Measurements from ENCODE around the gene KCNS1. TPM values are rescaled to one million over a fixed set of nuclear protein-coding genes. Genes with fewer than 3 reads are reported as not detected.

Gene KCNS1
- total RNA-seq, result 3.0 TPM

GRCh38 chr20:45100563-45101245 lies at the start of gene KCNS1:
Gene KCNS1, minus strand, starts transcription at chr20:45101127. Its CDS starts 1,891 bp downstream, at chr20:45099236.

GRCh38 chr20:45124365-45124764 lies 23.4 kb upstream of the KCNS1 start, which contains the start of gene WFDC12:
Gene WFDC12, minus strand, starts transcription at chr20:45124465. Its CDS starts 18 bp downstream, at chr20:45124447.

GRCh38 chr20:45114465-45115385 lies 13.8 kb upstream of the KCNS1 start, which contains the start of gene WFDC5:
Gene WFDC5, minus strand, starts transcription at chr20:45115174. Its CDS starts 91 bp downstream, at chr20:45115083.

Other genes with a start within 250 kb of the KCNS1 start
- gene YWHAB, start 215.4 kb downstream of the KCNS1 start, total RNA-seq, result 281 TPM
- 8.8 TPM for gene PABPC1L, start 191.1 kb downstream of the KCNS1 start, total RNA-seq
- gene TOMM34, start 140.7 kb downstream of the KCNS1 start, total RNA-seq, result 9.2 TPM
- gene STK4, start 134.6 kb downstream of the KCNS1 start, total RNA-seq, result 31.6 TPM
- gene WFDC5, start 14.0 kb upstream of the KCNS1 start, total RNA-seq, result not detected
- gene WFDC12, start 23.3 kb upstream of the KCNS1 start, total RNA-seq, result not detected
- not detected for gene PI3, start 73.8 kb upstream of the KCNS1 start, total RNA-seq
- gene SEMG1, start 105.9 kb upstream of the KCNS1 start, total RNA-seq, result not detected
- gene SEMG2, start 120.2 kb upstream of the KCNS1 start, total RNA-seq, result not detected
- not detected for gene SLPI, start 153.4 kb upstream of the KCNS1 start, total RNA-seq
- not detected for gene RBPJL, start 205.7 kb upstream of the KCNS1 start, total RNA-seq
- 4.8 TPM for gene MATN4, start 207.2 kb upstream of the KCNS1 start, total RNA-seq
- 5.3 TPM for gene SDC4, start 247.3 kb upstream of the KCNS1 start, total RNA-seq

Measured in diencephalon (tissue), 1 donor.